SK-N-SH treated with all-trans-retinoic acid at 6 μM for 48 hours (cell line): ENCODE measurements around the gene XRCC4.

Experiments
- ATAC-seq: fragments of 200-7000 bp; cut with Tn5 transposase; 3 replicates; pipeline ENCODE4 v1.9.1; 2020; ENCODE audit warnings: mild to moderate bottlenecking, moderate library complexity
- ARNTL ChIP-seq: fragments of 450-650 bp; formaldehyde crosslinking; IDR thresholded peaks from 2 replicates; pipeline ENCODE4 v1.5.0; 2020; ENCODE audit warnings: low read depth, mild to moderate bottlenecking, moderate library complexity, borderline replicate concordance
- BACH2 ChIP-seq: fragments of 250-450 bp; sonication (Bioruptor Pico); IDR thresholded peaks from 2 replicates; pipeline ENCODE4 v1.9.0; 2021; ENCODE audit warnings: mild to moderate bottlenecking, borderline replicate concordance
- CSDC2 ChIP-seq: fragments of 250-450 bp; sonication (Bioruptor Pico); IDR thresholded peaks from 2 replicates; pipeline ENCODE4 v1.5.0; 2020; ENCODE audit warnings: mild to moderate bottlenecking, moderate library complexity
- ESRRG ChIP-seq: fragments of 250-450 bp; sonication (Bioruptor Pico); IDR thresholded peaks from 2 replicates; pipeline ENCODE4 v1.6.1; 2021; ENCODE audit warnings: mild to moderate bottlenecking
- ISL1 ChIP-seq: fragments of 250-450 bp; sonication (Bioruptor Pico); IDR thresholded peaks from 2 replicates; pipeline ENCODE4 v2.1.2; 2022; ENCODE audit warnings: mild to moderate bottlenecking, moderate library complexity
- OSR1 ChIP-seq: fragments of 250-450 bp; sonication (Bioruptor Pico); IDR thresholded peaks from 2 replicates; pipeline ENCODE4 v1.8.0; 2022; ENCODE audit warnings: moderate library complexity, mild to moderate bottlenecking, inconsistent platforms
- PATZ1 ChIP-seq: fragments of 250-450 bp; sonication (Bioruptor Pico); IDR thresholded peaks from 2 replicates; pipeline ENCODE4 v1.8.0; 2020; ENCODE audit warnings: mild to moderate bottlenecking, moderate library complexity, borderline replicate concordance
- POU6F1 ChIP-seq: fragments of 250-450 bp; sonication (Bioruptor Pico); IDR thresholded peaks from 2 replicates; pipeline ENCODE4 v1.8.0; 2021; ENCODE audit warnings: low read depth, mild to moderate bottlenecking, moderate library complexity, borderline replicate concordance
- PPARA ChIP-seq: fragments of 250-450 bp; sonication (Bioruptor Pico); IDR thresholded peaks from 2 replicates; pipeline ENCODE4 v1.5.0; 2020; ENCODE audit warnings: mild to moderate bottlenecking, borderline replicate concordance
- RARB ChIP-seq: fragments of 250-450 bp; sonication (Bioruptor Pico); IDR thresholded peaks from 2 replicates; pipeline ENCODE4 v1.8.0; 2021; ENCODE audit warnings: mild to moderate bottlenecking, moderate library complexity
- SNAI2 ChIP-seq: fragments of 250-450 bp; sonication (Bioruptor Pico); IDR thresholded peaks from 2 replicates; pipeline ENCODE4 v1.5.0; 2020; ENCODE audit warnings: mild to moderate bottlenecking, moderate library complexity
- TCF4 ChIP-seq: fragments of 250-450 bp; sonication (Bioruptor Pico); IDR thresholded peaks from 2 replicates; pipeline ENCODE4 v1.8.0; 2021; ENCODE audit warnings: mild to moderate bottlenecking, moderate library complexity, borderline replicate concordance
- TOX ChIP-seq: fragments of 250-450 bp; sonication (Bioruptor Pico); IDR thresholded peaks from 2 replicates; pipeline ENCODE4 v1.8.0; 2021; ENCODE audit warnings: mild to moderate bottlenecking, moderate library complexity, borderline replicate concordance
- TSHZ2 ChIP-seq: fragments of 250-450 bp; sonication (Bioruptor Pico); IDR thresholded peaks from 2 replicates; pipeline ENCODE4 v1.5.0; 2020; ENCODE audit warnings: mild to moderate bottlenecking, moderate library complexity
- ZC3H10 ChIP-seq: fragments of 250-450 bp; sonication (Bioruptor Pico); IDR thresholded peaks from 2 replicates; pipeline ENCODE4 v1.5.1; 2021; ENCODE audit warnings: mild to moderate bottlenecking, moderate library complexity
- ZFP3 ChIP-seq: fragments of 250-450 bp; sonication (Bioruptor Pico); IDR thresholded peaks from 2 replicates; pipeline ENCODE4 v1.5.0; 2020; ENCODE audit warnings: mild to moderate bottlenecking, moderate library complexity
- ZNF565 ChIP-seq: fragments of 450-650 bp; formaldehyde crosslinking; conservative IDR thresholded peaks from 2 replicates; pipeline ENCODE4 v1.5.0; 2020; ENCODE audit warnings: low read depth, mild to moderate bottlenecking, moderate library complexity
- ZNF70 ChIP-seq: fragments of 450-650 bp; formaldehyde crosslinking; IDR thresholded peaks from 2 replicates; pipeline ENCODE4 v1.5.0; 2020; ENCODE audit warnings: mild to moderate bottlenecking, moderate library complexity
- TF ChIP-seq, protein P1 (sequence below): fragments of 250-450 bp; sonication (Bioruptor Pico); IDR thresholded peaks from 2 replicates; pipeline ENCODE4 v1.5.1; 2021; ENCODE audit warnings: mild to moderate bottlenecking, moderate library complexity
- TF ChIP-seq, protein P2 (sequence below): fragments of 250-450 bp; sonication (Bioruptor Pico); IDR thresholded peaks from 2 replicates; pipeline ENCODE4 v1.5.1; 2020; ENCODE audit warnings: low read depth, mild to moderate bottlenecking, moderate library complexity

The XRCC4 gene

DNA sequence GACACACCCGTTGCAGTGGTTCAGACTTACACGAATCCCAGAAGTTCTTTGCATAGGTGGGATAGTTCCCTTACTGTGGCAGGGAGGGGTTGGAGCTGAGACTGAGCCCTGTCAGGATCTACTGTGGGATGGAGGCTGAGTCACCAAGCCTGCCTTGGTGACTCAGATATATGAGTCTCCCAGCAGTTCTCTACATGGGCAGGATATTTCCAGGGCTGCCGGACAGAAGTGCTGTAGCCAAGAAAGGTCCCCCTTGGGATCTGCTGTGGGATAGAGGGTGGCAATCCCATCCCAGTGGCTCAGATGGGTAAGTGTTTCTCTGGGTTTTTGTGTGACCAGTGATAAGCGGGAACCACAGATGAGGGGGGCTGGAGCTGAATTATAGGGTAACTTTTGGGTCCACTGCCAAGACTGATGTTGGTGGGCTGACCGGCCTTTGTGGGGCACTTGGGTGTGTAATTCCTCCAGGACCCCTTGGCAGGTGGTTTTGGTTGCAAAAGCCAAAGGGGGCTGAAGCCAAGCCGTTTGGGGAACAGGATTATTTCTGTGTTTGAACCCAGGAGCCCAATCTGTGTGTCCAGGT lies 18.7 kb downstream of the XRCC4 start (continued):
- TF ChIP-seq BACH2 (CRISPR knock-in tag) (no peak), SNAI2 (CRISPR knock-in tag) (no peak)
- TF ChIP-seq, protein P1, sequence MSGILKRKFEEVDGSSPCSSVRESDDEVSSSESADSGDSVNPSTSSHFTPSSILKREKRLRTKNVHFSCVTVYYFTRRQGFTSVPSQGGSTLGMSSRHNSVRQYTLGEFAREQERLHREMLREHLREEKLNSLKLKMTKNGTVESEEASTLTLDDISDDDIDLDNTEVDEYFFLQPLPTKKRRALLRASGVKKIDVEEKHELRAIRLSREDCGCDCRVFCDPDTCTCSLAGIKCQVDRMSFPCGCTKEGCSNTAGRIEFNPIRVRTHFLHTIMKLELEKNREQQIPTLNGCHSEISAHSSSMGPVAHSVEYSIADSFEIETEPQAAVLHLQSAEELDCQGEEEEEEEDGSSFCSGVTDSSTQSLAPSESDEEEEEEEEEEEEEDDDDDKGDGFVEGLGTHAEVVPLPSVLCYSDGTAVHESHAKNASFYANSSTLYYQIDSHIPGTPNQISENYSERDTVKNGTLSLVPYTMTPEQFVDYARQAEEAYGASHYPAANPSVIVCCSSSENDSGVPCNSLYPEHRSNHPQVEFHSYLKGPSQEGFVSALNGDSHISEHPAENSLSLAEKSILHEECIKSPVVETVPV (CRISPR knock-in tag): no peak

DNA sequence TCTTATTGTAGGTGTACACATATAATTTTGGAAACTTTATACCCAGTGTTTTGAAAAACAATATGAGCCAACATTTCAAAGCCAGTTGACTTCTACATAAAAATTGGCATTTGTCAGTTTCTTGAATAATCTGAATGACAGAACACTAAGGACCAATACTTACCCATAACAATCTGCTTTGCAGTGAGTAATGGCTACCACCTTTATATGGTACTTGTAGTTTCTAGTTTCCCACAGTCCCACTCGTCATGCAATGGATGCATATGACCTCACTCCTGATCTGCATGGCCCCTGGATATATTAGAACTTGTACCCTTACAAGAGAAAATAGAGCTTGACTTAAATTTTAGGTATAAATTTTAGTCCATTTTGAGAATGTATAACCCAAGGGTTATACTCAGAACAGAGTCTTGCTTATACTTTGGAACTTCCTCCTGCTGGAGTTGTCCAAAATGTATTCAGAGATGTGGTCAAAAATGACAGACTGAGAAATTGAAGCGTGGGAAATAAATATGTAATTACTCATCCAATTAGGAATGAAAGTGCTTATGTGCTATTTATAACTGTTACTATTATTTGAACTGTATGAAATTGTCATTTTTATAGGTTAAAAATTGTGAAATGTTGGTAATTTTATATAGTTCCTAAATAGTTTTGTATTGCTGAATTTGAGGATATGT lies 19.5 kb downstream of the XRCC4 start:
- TF ChIP-seq ZNF70 (CRISPR knock-in tag): no peak
- TF ChIP-seq RARB (CRISPR knock-in tag): no peak
- TF ChIP-seq TCF4: no peak
- no peak for TF ChIP-seq ZFP3 (CRISPR knock-in tag)
- TF ChIP-seq, protein P2, sequence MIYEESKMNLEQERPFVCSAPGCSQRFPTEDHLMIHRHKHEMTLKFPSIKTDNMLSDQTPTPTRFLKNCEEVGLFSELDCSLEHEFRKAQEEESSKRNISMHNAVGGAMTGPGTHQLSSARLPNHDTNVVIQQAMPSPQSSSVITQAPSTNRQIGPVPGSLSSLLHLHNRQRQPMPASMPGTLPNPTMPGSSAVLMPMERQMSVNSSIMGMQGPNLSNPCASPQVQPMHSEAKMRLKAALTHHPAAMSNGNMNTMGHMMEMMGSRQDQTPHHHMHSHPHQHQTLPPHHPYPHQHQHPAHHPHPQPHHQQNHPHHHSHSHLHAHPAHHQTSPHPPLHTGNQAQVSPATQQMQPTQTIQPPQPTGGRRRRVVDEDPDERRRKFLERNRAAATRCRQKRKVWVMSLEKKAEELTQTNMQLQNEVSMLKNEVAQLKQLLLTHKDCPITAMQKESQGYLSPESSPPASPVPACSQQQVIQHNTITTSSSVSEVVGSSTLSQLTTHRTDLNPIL (CRISPR knock-in tag): no peak
- no peak for TF ChIP-seq TSHZ2 (CRISPR knock-in tag)
- no peak for TF ChIP-seq OSR1 (CRISPR knock-in tag)
- TF ChIP-seq PPARA (CRISPR knock-in tag): no peak
- ATAC-seq: peak; percentile 24; the same call in 2 of the 3 replicates

DNA sequence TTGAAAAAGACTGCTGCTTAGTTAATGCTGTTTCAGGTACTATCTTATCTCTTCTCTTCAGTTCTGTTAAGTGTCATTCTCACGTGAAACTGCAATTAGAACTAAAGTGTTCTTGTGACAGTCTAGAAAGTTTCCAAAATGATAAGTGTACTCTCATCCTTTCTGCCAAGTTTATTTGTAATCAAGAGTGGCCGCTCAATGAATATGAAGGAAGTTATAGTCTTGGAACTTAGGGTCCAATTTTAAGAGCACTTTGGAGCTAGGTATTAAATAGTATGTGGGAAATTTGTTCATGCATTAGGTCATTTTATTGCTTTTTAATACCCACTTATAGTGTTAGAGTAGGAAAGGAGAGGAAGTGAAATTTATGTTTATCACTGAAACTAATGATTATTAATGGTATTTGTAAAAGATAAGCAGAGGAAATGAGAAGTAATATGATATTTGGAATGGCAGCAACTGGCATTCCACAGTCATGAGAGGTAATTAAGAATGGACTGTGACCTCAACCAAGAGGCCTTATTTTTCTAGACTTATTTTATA lies 20.4 kb downstream of the XRCC4 start:
- TF ChIP-seq, protein P2 (CRISPR knock-in tag): peak; percentile 97
- TF ChIP-seq ZNF70 (CRISPR knock-in tag): no peak
- peak; percentile 93; the same call in 1 of the 2 replicates for TF ChIP-seq ESRRG
- TF ChIP-seq SNAI2 (CRISPR knock-in tag): peak; percentile 11; the same call in 1 of the 2 replicates
- peak; percentile 82; the same call in 1 of the 2 replicates for TF ChIP-seq TOX (CRISPR knock-in tag)
- no peak for TF ChIP-seq ZNF565 (CRISPR knock-in tag)
- peak; percentile 91; the same call in 1 of the 2 replicates for TF ChIP-seq POU6F1 (CRISPR knock-in tag)
- TF ChIP-seq, protein P1 (CRISPR knock-in tag): peak; percentile 92
- TF ChIP-seq RARB (CRISPR knock-in tag): peak; percentile 53; the same call in 1 of the 2 replicates
- no peak for TF ChIP-seq ARNTL
- peak; percentile 86 for TF ChIP-seq PATZ1 (CRISPR knock-in tag)
- no peak for TF ChIP-seq CSDC2 (CRISPR knock-in tag)
- TF ChIP-seq ISL1: peak; percentile 98
- TF ChIP-seq ZC3H10 (CRISPR knock-in tag): peak; percentile 83
- ATAC-seq: peak; percentile 46
